Measurements from ENCODE around the gene SPNS3. TPM values are rescaled to one million over a fixed set of nuclear protein-coding genes. Genes with fewer than 3 reads are reported as not detected.

SPNS3 gene
- total and polyA plus RNA-seq, 2 of the 4 experiments (the other 2 are of a cell fraction): 0.18 TPM; not detected in 1

- no peaks in the 10 kb centered on the region; the same call in 1 of the 2 replicates for H4K20me1 ChIP-seq (ENCODE audit: insufficient read depth, low read length)
- CTCF ChIA-PET: no interaction called here
- intact Hi-C loops (cut with micrococcal nuclease): no loop called here
- H4K8ac ChIP-seq (ENCODE audit: low read depth in 2 of 2, low read length in 2 of 2): no peak overlapping the region
- dilution Hi-C loops (cut with HindIII; ENCODE audit: low sequenced_read_pairs, unreplicated experiment): no loop called here
- no peak overlapping the region for H4K5ac ChIP-seq (ENCODE audit: low read depth, low read length)
- H2AK5ac ChIP-seq (ENCODE audit: low read depth, low read length): no peak overlapping the region
- whole genome bisulfite sequencing, 2 experiments (ENCODE audit: extremely low coverage in 2 of 2, insufficient read length in 1 of 2): 14% methylated on average over 3 of the region's 14 CpGs; no CpG with 5 or more reads in 1 of the 2 experiments
- no peak for TF ChIP-seq CEBPB (IDR thresholded peaks at IDR 0.05; ENCODE audit: low read depth, low read length)
- no peak for TF ChIP-seq MAFK (IDR thresholded peaks at IDR 0.05; ENCODE audit: low read depth, low read length)
- TF ChIP-seq SMC3 (IDR thresholded peaks at IDR 0.05; ENCODE audit: low read depth, low read length): no peak
- TF ChIP-seq, protein P1, sequence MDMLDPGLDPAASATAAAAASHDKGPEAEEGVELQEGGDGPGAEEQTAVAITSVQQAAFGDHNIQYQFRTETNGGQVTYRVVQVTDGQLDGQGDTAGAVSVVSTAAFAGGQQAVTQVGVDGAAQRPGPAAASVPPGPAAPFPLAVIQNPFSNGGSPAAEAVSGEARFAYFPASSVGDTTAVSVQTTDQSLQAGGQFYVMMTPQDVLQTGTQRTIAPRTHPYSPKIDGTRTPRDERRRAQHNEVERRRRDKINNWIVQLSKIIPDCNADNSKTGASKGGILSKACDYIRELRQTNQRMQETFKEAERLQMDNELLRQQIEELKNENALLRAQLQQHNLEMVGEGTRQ (IDR thresholded peaks at IDR 0.05; ENCODE audit: low read depth, low read length): no peak
- no peak for TF ChIP-seq CHD1 (IDR thresholded peaks at IDR 0.05; ENCODE audit: low read depth, low read length)
- no peak for TF ChIP-seq RFX5 (IDR thresholded peaks at IDR 0.05; ENCODE audit: low read depth, low read length)
- TF ChIP-seq NFE2L2 (IDR thresholded peaks at IDR 0.05; ENCODE audit: low read depth, low read length): no peak
- TF ChIP-seq MAZ (IDR thresholded peaks at IDR 0.05; ENCODE audit: borderline replicate concordance, low read depth, low read length): no peak
- TF ChIP-seq POLR2A (IDR thresholded peaks at IDR 0.05; ENCODE audit: low read depth, low read length): no peak
- no peak for TF ChIP-seq MXI1 (IDR thresholded peaks at IDR 0.05; ENCODE audit: borderline replicate concordance, low read depth, low read length)
- TF ChIP-seq RAD21 (IDR thresholded peaks at IDR 0.05; ENCODE audit: low read length): no peak
- H3K36me3 ChIP-seq (ENCODE audit: control insufficient read depth, insufficient read depth, low read length): no peaks in the 10 kb centered on the region
- no peaks in the 10 kb centered on the region for H3K9me1 ChIP-seq (ENCODE audit: insufficient read depth, low read length)
- no peak overlapping the region for H2AK9ac ChIP-seq (replicated peaks; ENCODE audit: low read depth, low read length, poor library complexity)
- DNase-seq (no peak), ATAC-seq (ENCODE audit: low read depth) (no peak)
- POLR2A ChIA-PET (ENCODE audit: unreplicated experiment): no interaction called here
- H3K4ac ChIP-seq (ENCODE audit: low read depth, low read length): no peak overlapping the region
- H3K23ac ChIP-seq (ENCODE audit: low read depth, low read length): no peak overlapping the region
- in situ Hi-C loops (cut with MboI; ENCODE audit: low sequenced_read_pairs): no loop called here
- H3K4me3 ChIP-seq (ENCODE audit: insufficient read depth, low read depth, low read length): no peak overlapping the region
- no peak overlapping the region for H2BK120ac ChIP-seq (ENCODE audit: low read depth, low read length)
- H3K9me3 ChIP-seq (ENCODE audit: control insufficient read depth, insufficient read depth, low read length): no peaks in the 10 kb centered on the region
- no TSS peak for BruUV-seq (replicated peaks)
- H3K27me3 ChIP-seq (ENCODE audit: control insufficient read depth, insufficient read depth, low read length): peaks cover 41% of the 10 kb centered on the region; the same call in 1 of the 2 replicates
- no peak overlapping the region for H3K27ac ChIP-seq (ENCODE audit: insufficient read depth, low read length)
- peak overlapping the region; percentile 32 for H2AFZ ChIP-seq (replicated peaks; ENCODE audit: low read length, poor library complexity)
- no peak overlapping the region for H3K14ac ChIP-seq (replicated peaks; ENCODE audit: low read depth, low read length)
- no peaks in the 10 kb centered on the region for H3K79me1 ChIP-seq (ENCODE audit: low read depth in 1 of 2, low read length in 2 of 2)
- no peak overlapping the region for H2BK5ac ChIP-seq (ENCODE audit: low read depth, low read length, poor library complexity, severe bottlenecking)
- no peak overlapping the region for H3K9ac ChIP-seq (ENCODE audit: low read depth, low read length)
- no peak overlapping the region for H4K91ac ChIP-seq (ENCODE audit: insufficient read depth, low read depth, low read length)
- no peaks in the 10 kb centered on the region for H3K4me1 ChIP-seq (ENCODE audit: control insufficient read depth, insufficient read depth, low read length)
- H3K18ac ChIP-seq (ENCODE audit: low read depth, low read length): no peak overlapping the region
- H2BK20ac ChIP-seq (ENCODE audit: low read depth, low read length): no peak overlapping the region
- H3K56ac ChIP-seq (ENCODE audit: extremely low read depth, insufficient read depth, low read length): no peak overlapping the region
- no peak overlapping the region for H3K4me2 ChIP-seq (ENCODE audit: low read depth, low read length)
- H2BK15ac ChIP-seq (ENCODE audit: low read depth, low read length): no peak overlapping the region
Observed at GRCh38 chr17:4480929-4481898, 47.5 kb downstream of the SPNS3 start.

Data from IMR-90 (cell line).